Activated T-cell treated with anti-CD3 and anti-CD28 coated beads for 48 hours (primary cell): ENCODE results near the gene USP17L13.
"Not testable (repeated sequence)": the region's sequence is repeated elsewhere in the genome, so short reads cannot be mapped to it uniquely, and the experiment has no call there.

Experiments
- DNase-seq: peaks from one replicate; pipeline ENCODE4 v3.0.0-alpha.2; 2020; ENCODE audit warnings: low read depth

USP17L13 gene, protein sequence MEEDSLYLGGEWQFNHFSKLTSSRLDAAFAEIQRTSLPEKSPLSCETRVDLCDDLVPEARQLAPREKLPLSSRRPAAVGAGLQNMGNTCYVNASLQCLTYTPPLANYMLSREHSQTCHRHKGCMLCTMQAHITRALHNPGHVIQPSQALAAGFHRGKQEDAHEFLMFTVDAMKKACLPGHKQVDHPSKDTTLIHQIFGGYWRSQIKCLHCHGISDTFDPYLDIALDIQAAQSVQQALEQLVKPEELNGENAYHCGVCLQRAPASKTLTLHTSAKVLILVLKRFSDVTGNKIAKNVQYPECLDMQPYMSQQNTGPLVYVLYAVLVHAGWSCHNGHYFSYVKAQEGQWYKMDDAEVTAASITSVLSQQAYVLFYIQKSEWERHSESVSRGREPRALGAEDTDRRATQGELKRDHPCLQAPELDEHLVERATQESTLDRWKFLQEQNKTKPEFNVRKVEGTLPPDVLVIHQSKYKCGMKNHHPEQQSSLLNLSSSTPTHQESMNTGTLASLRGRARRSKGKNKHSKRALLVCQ

DNA sequence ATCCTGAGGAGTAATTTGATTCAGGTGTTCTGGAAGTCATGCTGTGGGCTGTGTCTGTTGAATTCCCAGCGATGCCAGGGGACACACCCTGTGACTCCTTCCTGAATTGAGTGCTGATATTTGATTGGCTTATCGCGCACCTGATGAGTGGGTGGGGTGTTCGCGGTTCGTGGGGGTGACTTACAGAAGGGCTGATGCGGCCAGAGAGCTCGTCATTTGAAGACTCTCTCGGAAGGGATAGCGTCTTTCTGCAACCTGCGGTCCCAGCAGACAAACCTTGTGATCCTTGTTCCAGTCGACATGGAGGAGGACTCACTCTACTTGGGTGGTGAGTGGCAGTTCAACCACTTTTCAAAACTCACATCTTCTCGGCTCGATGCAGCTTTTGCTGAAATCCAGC lies at the start of gene USP17L13:
Gene USP17L13, plus strand, starts transcription at position 301 of the 400 bp plus-strand sequence. Its CDS starts 0 bp downstream, at position 301.
- DNase-seq = not testable (repeated sequence)

DNA sequence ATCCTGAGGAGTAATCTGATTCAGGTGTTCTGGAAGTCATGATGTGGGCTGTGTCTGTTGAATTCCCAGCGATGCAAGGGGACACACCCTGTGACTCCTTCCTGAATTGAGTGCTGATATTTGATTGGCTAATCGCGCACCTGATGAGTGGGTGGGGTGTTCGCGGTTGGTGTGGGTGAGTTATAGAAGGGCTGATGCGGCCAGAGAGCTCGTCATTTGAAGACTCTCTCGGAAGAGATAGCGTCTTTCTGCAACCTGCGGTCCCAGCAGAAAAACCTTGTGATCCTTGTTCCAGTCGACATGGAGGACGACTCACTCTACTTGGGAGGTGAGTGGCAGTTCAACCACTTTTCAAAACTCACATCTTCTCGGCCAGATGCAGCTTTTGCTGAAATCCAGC lies 14.3 kb upstream of the USP17L13 start, which contains the start of gene USP17L10:
Gene USP17L10, plus strand, starts transcription at position 301 of the 400 bp plus-strand sequence. Its CDS starts 0 bp downstream, at position 301.
- not testable (repeated sequence) for DNase-seq

DNA sequence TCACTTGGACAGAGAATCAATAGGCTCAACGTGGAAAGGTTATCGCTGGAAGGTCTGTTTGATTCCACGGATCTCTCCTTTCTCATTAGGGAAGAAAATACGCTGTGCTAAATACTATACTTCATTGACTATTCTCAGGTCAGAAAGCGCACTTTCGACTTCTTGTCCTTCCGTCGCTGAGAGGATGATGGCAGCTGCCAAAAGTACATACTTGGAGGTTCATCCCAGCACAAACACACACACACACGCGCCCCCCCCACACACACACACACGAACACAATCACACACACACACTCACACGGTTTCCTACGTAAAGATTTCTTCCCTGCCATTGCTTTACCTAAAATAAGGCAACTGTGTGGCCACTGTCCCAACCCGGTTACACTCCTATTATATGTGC lies 10.0 kb upstream of the USP17L13 start:
- not testable (repeated sequence) for DNase-seq

DNA sequence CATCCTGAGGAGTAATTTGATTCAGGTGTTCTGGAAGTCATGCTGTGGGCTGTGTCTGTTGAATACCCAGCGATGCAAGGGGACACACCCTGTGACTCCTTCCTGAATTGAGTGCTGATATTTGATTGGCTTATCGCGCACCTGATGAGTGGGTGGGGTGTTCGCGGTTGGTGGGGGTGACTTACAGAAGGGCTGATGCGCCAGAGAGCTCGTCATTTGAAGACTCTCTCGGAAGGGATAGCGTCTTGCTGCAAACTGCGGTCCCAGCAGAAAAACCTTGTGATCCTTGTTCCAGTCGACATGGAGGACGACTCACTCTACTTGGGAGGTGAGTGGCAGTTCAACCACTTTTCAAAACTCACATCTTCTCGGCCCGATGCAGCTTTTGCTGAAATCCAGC lies 9.6 kb upstream of the USP17L13 start, which contains the start of gene USP17L11:
Gene USP17L11, plus strand, starts transcription at position 301 of the 400 bp plus-strand sequence. Its CDS starts 0 bp downstream, at position 301.
- DNase-seq = not testable (repeated sequence)

DNA sequence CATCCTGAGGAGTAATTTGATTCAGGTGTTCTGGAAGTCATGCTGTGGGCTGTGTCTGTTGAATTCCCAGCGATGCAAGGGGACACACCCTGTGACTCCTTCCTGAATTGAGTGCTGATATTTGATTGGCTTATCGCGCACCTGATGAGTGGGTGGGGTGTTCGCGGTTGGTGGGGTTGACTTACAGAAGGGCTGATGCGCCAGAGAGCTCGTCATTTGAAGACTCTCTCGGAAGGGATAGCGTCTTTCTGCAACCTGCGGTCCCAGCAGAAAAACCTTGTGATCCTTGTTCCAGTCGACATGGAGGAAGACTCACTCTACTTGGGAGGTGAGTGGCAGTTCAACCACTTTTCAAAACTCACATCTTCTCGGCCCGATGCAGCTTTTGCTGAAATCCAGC lies 4.8 kb upstream of the USP17L13 start, which contains the start of gene USP17L12:
Gene USP17L12, plus strand, starts transcription at position 301 of the 400 bp plus-strand sequence. Its CDS starts 0 bp downstream, at position 301.
- not testable (repeated sequence) for DNase-seq

DNA sequence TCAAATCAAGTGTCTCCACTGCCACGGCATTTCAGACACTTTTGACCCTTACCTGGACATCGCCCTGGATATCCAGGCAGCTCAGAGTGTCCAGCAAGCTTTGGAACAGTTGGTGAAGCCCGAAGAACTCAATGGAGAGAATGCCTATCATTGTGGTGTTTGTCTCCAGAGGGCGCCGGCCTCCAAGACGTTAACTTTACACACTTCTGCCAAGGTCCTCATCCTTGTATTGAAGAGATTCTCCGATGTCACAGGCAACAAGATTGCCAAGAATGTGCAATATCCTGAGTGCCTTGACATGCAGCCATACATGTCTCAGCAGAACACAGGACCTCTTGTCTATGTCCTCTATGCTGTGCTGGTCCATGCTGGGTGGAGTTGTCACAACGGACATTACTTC lies 5.6 kb downstream of the USP17L13 start:
- DNase-seq = not testable (repeated sequence)

DNA sequence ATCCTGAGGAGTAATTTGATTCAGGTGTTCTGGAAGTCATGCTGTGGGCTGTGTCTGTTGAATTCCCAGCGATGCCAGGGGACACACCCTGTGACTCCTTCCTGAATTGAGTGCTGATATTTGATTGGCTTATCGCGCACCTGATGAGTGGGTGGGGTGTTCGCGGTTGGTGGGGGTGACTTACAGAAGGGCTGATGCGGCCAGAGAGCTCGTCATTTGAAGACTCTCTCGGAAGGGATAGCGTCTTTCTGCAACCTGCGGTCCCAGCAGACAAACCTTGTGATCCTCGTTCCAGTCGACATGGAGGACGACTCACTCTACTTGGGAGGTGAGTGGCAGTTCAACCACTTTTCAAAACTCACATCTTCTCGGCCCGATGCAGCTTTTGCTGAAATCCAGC lies 9.4 kb downstream of the USP17L13 start, which contains the start of gene USP17L15:
Gene USP17L15, plus strand, starts transcription at position 301 of the 400 bp plus-strand sequence. Its CDS starts 0 bp downstream, at position 301.
- DNase-seq = not testable (repeated sequence)

DNA sequence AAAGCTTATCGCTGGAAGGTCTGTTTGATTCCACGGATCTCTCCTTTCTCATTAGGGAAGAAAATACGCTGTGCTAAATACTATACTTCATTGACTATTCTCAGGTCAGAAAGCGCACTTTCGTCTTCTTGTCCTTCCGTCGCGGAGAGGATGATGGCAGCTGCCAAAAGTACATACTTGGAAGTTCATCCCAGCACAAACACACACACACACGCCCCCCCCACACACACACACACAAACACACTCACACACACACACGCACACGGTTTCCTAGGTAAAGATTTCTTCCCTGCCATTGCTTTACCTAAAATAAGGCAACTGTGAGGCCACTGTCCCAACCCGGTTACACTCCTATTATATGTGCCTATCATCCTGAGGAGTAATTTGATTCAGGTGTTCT lies 13.8 kb downstream of the USP17L13 start:
- DNase-seq = not testable (repeated sequence)

DNA sequence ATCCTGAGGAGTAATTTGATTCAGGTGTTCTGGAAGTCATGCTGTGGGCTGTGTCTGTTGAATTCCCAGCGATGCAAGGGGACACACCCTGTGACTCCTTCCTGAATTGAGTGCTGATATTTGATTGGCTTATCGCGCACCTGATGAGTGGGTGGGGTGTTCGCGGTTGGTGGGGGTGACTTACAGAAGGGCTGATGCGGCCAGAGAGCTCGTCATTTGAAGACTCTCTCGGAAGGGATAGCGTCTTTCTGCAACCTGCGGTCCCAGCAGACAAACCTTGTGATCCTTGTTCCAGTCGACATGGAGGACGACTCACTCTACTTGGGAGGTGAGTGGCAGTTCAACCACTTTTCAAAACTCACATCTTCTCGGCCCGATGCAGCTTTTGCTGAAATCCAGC lies 18.9 kb downstream of the USP17L13 start, which contains the start of gene USP17L17:
Gene USP17L17, plus strand, starts transcription at position 301 of the 400 bp plus-strand sequence. Its CDS starts 0 bp downstream, at position 301.
- not testable (repeated sequence) for DNase-seq

DNA sequence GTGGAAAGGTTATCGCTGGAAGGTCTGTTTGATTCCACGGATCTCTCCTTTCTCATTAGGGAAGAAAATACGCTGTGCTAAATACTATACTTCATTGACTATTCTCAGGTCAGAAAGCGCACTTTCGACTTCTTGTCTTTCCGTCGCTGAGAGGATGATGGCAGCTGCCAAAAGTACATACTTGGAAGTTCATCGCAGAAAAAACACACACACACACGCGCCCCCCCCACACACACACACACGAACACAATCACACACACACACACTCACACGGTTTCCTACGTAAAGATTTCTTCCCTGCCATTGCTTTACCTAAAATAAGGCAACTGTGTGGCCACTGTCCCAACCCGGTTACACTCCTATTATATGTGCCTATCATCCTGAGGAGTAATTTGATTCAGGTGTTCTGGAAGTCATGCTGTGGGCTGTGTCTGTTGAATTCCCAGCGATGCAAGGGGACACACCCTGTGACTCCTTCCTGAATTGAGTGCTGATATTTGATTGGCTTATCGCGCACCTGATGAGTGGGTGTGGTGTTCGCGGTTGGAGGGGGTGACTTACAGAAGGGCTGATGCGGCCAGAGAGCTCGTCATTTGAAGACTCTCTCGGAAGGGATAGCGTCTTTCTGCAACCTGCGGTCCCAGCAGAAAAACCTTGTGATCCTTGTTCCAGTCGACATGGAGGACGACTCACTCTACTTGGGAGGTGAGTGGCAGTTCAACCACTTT lies 23.4 kb downstream of the USP17L13 start, which contains the start of gene USP17L18:
Gene USP17L18, plus strand, starts transcription at position 678 of the 728 bp plus-strand sequence. Its CDS starts 0 bp downstream, at position 678.
- DNase-seq = not testable (repeated sequence)

DNA sequence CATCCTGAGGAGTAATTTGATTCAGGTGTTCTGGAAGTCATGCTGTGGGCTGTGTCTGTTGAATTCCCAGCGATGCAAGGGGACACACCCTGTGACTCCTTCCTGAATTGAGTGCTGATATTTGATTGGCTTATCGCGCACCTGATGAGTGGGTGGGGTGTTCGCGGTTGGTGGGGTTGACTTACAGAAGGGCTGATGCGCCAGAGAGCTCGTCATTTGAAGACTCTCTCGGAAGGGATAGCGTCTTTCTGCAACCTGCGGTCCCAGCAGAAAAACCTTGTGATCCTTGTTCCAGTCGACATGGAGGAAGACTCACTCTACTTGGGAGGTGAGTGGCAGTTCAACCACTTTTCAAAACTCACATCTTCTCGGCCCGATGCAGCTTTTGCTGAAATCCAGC lies 28.4 kb downstream of the USP17L13 start, which contains the start of gene USP17L19:
Gene USP17L19, plus strand, starts transcription at position 301 of the 400 bp plus-strand sequence. Its CDS starts 0 bp downstream, at position 301.
- not testable (repeated sequence) for DNase-seq

DNA sequence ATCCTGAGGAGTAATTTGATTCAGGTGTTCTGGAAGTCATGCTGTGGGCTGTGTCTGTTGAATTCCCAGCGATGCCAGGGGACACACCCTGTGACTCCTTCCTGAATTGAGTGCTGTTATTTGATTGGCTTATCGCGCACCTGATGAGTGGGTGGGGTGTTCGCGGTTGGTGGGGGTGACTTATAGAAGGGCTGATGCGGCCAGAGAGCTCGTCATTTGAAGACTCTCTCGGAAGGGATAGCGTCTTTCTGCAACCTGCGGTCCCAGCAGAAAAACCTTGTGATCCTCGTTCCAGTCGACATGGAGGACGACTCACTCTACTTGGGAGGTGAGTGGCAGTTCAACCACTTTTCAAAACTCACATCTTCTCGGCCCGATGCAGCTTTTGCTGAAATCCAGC lies 33.1 kb downstream of the USP17L13 start, which contains the start of gene USP17L20:
Gene USP17L20, plus strand, starts transcription at position 301 of the 400 bp plus-strand sequence. Its CDS starts 0 bp downstream, at position 301.
- DNase-seq = not testable (repeated sequence)

DNA sequence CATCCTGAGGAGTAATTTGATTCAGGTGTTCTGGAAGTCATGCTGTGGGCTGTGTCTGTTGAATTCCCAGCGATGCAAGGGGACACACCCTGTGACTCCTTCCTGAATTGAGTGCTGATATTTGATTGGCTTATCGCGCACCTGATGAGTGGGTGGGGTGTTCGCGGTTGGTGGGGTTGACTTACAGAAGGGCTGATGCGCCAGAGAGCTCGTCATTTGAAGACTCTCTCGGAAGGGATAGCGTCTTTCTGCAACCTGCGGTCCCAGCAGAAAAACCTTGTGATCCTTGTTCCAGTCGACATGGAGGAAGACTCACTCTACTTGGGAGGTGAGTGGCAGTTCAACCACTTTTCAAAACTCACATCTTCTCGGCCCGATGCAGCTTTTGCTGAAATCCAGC lies 37.9 kb downstream of the USP17L13 start, which contains the start of gene USP17L21:
Gene USP17L21, plus strand, starts transcription at position 301 of the 400 bp plus-strand sequence. Its CDS starts 0 bp downstream, at position 301.
- not testable (repeated sequence) for DNase-seq

DNA sequence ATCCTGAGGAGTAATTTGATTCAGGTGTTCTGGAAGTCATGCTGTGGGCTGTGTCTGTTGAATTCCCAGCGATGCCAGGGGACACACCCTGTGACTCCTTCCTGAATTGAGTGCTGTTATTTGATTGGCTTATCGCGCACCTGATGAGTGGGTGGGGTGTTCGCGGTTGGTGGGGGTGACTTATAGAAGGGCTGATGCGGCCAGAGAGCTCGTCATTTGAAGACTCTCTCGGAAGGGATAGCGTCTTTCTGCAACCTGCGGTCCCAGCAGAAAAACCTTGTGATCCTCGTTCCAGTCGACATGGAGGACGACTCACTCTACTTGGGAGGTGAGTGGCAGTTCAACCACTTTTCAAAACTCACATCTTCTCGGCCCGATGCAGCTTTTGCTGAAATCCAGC lies 42.6 kb downstream of the USP17L13 start, which contains the start of gene USP17L22:
Gene USP17L22, plus strand, starts transcription at position 301 of the 400 bp plus-strand sequence. Its CDS starts 0 bp downstream, at position 301.
- DNase-seq = not testable (repeated sequence)

DNA sequence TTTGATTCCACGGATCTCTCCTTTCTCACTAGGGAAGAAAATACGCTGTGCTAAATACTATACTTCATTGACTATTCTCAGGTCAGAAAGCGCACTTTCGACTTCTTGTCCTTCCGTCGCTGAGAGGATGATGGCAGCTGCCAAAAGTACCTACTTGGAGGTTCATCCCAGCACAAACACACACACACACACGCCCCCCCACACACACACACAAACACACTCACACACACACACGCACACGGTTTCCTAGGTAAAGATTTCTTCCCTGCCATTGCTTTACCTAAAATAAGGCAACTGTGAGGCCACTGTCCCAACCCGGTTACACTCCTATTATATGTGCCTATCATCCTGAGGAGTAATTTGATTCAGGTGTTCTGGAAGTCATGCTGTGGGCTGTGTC lies 47.0 kb downstream of the USP17L13 start:
- not testable (repeated sequence) for DNase-seq
